ENCODE results near the gene CORIN. TPM values are rescaled to one million over a fixed set of nuclear protein-coding genes. Genes with fewer than 3 reads are reported as not detected.
"Not testable (repeated sequence)": the region's sequence is repeated elsewhere in the genome, so short reads cannot be mapped to it uniquely, and the experiment has no call there.

The CORIN gene
- total RNA-seq, 1 experiment from 2014 or later, result 0.12 TPM

- no peak for DNase-seq (ENCODE audit: extremely low read depth, low read depth)
These were observed 63.8 kb downstream of the CORIN start for GRCh38 chr4:47774079-47774478.

GRCh38 chr4:47771020-47771419, 66.8 kb downstream of the CORIN start:
- no peak for DNase-seq (ENCODE audit: extremely low read depth, low read depth)

GRCh38 chr4:47767956-47768355, 69.9 kb downstream of the CORIN start:
- DNase-seq (ENCODE audit: extremely low read depth, low read depth), result not testable (repeated sequence)

- no peak for DNase-seq (ENCODE audit: extremely low read depth, low read depth)
These were observed 74.6 kb downstream of the CORIN start for GRCh38 chr4:47763279-47763678.

GRCh38 chr4:47762376-47763266, 75.2 kb downstream of the CORIN start:
- no peak for DNase-seq (ENCODE audit: extremely low read depth, low read depth)

GRCh38 chr4:47753316-47753715, 84.6 kb downstream of the CORIN start:
- not testable (repeated sequence) for DNase-seq (ENCODE audit: extremely low read depth, low read depth)

- no peak for DNase-seq (ENCODE audit: extremely low read depth, low read depth)
These were observed 85.7 kb downstream of the CORIN start for GRCh38 chr4:47752214-47752613.

- no peak for DNase-seq (ENCODE audit: extremely low read depth, low read depth)
These were observed 87.1 kb downstream of the CORIN start for GRCh38 chr4:47750788-47751187.

- DNase-seq (ENCODE audit: extremely low read depth, low read depth), result no peak
These were observed 88.0 kb downstream of the CORIN start for GRCh38 chr4:47749858-47750257.

- no peak for DNase-seq (ENCODE audit: extremely low read depth, low read depth)
These were observed 88.8 kb downstream of the CORIN start for GRCh38 chr4:47749060-47749459.

GRCh38 chr4:47747846-47748494, 89.9 kb downstream of the CORIN start:
- DNase-seq (ENCODE audit: extremely low read depth, low read depth), result no peak

GRCh38 chr4:47747211-47747610, 90.7 kb downstream of the CORIN start:
- no peak for DNase-seq (ENCODE audit: extremely low read depth, low read depth)

GRCh38 chr4:47746122-47746521, 91.7 kb downstream of the CORIN start:
- no peak for DNase-seq (ENCODE audit: extremely low read depth, low read depth)

GRCh38 chr4:47744843-47745382, 93.0 kb downstream of the CORIN start:
- DNase-seq (ENCODE audit: extremely low read depth, low read depth), result no peak

GRCh38 chr4:47744253-47744652, 93.6 kb downstream of the CORIN start:
- DNase-seq (ENCODE audit: extremely low read depth, low read depth), result no peak

GRCh38 chr4:47741200-47741599, 96.7 kb downstream of the CORIN start:
- DNase-seq (ENCODE audit: extremely low read depth, low read depth), result no peak

- no peak for DNase-seq (ENCODE audit: extremely low read depth, low read depth)
These were observed 100.5 kb downstream of the CORIN start for GRCh38 chr4:47737326-47737725.

GRCh38 chr4:47736555-47736954, 101.3 kb downstream of the CORIN start:
- DNase-seq (ENCODE audit: extremely low read depth, low read depth), result no peak

GRCh38 chr4:47736146-47736545, 101.7 kb downstream of the CORIN start:
- no peak for DNase-seq (ENCODE audit: extremely low read depth, low read depth)

GRCh38 chr4:47733302-47734175, 104.3 kb downstream of the CORIN start:
- DNase-seq (ENCODE audit: extremely low read depth, low read depth), result no peak

- DNase-seq (ENCODE audit: extremely low read depth, low read depth), result no peak
These were observed 106.7 kb downstream of the CORIN start for GRCh38 chr4:47731182-47731581.

Data from NCI-H460 (cell line).